ENCODE measurements around the gene TMEM185B.
"Not testable (repeated sequence)": the region's sequence is repeated elsewhere in the genome, so short reads cannot be mapped to it uniquely, and the experiment has no call there.

TMEM185B gene

GRCh38 chr2:120223034-120223912, at the start of gene TMEM185B:
Gene TMEM185B, minus strand, starts transcription at chr2:120223400. Its CDS starts 424 bp downstream, at chr2:120222976.
- DNase-seq (ENCODE audit: low read depth): peak; percentile 89

GRCh38 chr2:120271711-120272379, 48.6 kb upstream of the TMEM185B start:
- no peak for DNase-seq (ENCODE audit: low read depth)

GRCh38 chr2:120269816-120270215, 46.6 kb upstream of the TMEM185B start:
- DNase-seq (ENCODE audit: low read depth): no peak

- no peak for DNase-seq (ENCODE audit: low read depth)
Observed at GRCh38 chr2:120269076-120269744, 46.0 kb upstream of the TMEM185B start.

- no peak for DNase-seq (ENCODE audit: low read depth)
Observed at GRCh38 chr2:120267348-120267747, 44.1 kb upstream of the TMEM185B start.

GRCh38 chr2:120265006-120265405, 41.8 kb upstream of the TMEM185B start:
- no peak for DNase-seq (ENCODE audit: low read depth)

GRCh38 chr2:120262761-120263428, 39.7 kb upstream of the TMEM185B start:
- DNase-seq (ENCODE audit: low read depth): no peak

GRCh38 chr2:120262150-120262549, 39.0 kb upstream of the TMEM185B start:
- DNase-seq (ENCODE audit: low read depth): no peak

GRCh38 chr2:120261387-120262006, 38.3 kb upstream of the TMEM185B start:
- DNase-seq (ENCODE audit: low read depth): no peak

GRCh38 chr2:120260736-120261135, 37.5 kb upstream of the TMEM185B start:
- no peak for DNase-seq (ENCODE audit: low read depth)

GRCh38 chr2:120259939-120260338, 36.7 kb upstream of the TMEM185B start:
- not testable (repeated sequence) for DNase-seq (ENCODE audit: low read depth)

GRCh38 chr2:120258196-120258595, 35.0 kb upstream of the TMEM185B start:
- DNase-seq (ENCODE audit: low read depth): no peak

GRCh38 chr2:120257522-120257921, 34.3 kb upstream of the TMEM185B start:
- DNase-seq (ENCODE audit: low read depth): no peak

- DNase-seq (ENCODE audit: low read depth): no peak
Observed at GRCh38 chr2:120256651-120257000, 33.4 kb upstream of the TMEM185B start.

GRCh38 chr2:120255986-120256650, 32.9 kb upstream of the TMEM185B start:
- DNase-seq (ENCODE audit: low read depth): no peak

GRCh38 chr2:120255071-120255470, 31.9 kb upstream of the TMEM185B start:
- no peak for DNase-seq (ENCODE audit: low read depth)

- DNase-seq (ENCODE audit: low read depth): no peak
Observed at GRCh38 chr2:120254178-120254577, 31.0 kb upstream of the TMEM185B start.

GRCh38 chr2:120253021-120253882, 30.1 kb upstream of the TMEM185B start:
- peak; percentile 22 for DNase-seq (ENCODE audit: low read depth)

- DNase-seq (ENCODE audit: low read depth): peak; percentile 99
Observed at GRCh38 chr2:120252225-120253020, 29.2 kb upstream of the TMEM185B start, which contains the start of gene RALB. Gene RALB, plus strand, starts transcription at chr2:120252852. Its CDS starts 25,813 bp downstream, at chr2:120278665.

Measured in stimulated activated CD4-positive, alpha-beta T cell treated with anti-CD3 and anti-CD28 coated beads, Interleukin-2, amount 100 ng/mL, for 4 hours (primary cell).